ENCODE data around the gene NFS1. TPM values are rescaled to one million over a fixed set of nuclear protein-coding genes. Genes with fewer than 3 reads are reported as not detected.

Gene NFS1
- total RNA-seq, 2 experiments from 2014 or later = 41.3 to 56.2 TPM

DNA sequence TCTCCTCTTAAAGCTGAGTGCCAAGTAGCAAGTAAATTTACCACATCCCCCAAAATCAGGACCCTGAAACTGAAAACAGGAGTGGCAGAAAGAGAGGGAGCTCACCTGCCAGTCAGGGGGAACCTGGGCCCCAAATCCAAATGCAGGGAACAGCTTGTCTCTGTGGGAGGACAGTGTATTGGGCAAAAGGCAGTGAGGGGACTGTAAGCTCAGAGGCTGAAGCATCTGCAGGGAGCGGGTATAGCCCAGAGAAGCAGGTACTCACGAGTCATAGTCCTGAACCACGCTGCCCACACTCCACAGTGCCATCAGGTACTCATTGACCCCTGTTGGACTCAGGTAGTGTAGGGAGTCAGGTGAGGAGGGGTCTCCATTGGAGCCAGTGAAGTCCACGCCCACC is 68.5 kb downstream of the NFS1 start:
- Histone ChIP-seq H3K4me1 (ENCODE audit: insufficient read depth, low read length, poor library complexity, severe bottlenecking) (no peaks in the 10 kb centered on the region), H3K9me2 (ENCODE audit: insufficient read depth, low read length) (no peaks in the 10 kb centered on the region), H3K36me3 (ENCODE audit: insufficient read depth, low read length) (peaks cover 64% of the 10 kb centered on the region), H3K27ac (ENCODE audit: low read depth, low read length, poor library complexity, severe bottlenecking) (no peak overlapping the region), H3K79me2 (ENCODE audit: insufficient read depth, low read depth, low read length) (no peaks in the 10 kb centered on the region), H2AFZ (ENCODE audit: low read length) (no peak overlapping the region), H3K9me3 (ENCODE audit: low read length) (no peaks in the 10 kb centered on the region), H3K4me2 (ENCODE audit: low read length) (no peak overlapping the region), H3K4me3 (ENCODE audit: low read depth, low read length, poor library complexity, severe bottlenecking) (no peak overlapping the region), H4K20me1 (ENCODE audit: insufficient read depth, low read length) (no peaks in the 10 kb centered on the region)
- no TSS peak for BruUV-seq (replicated peaks)
- ChIA-PET CTCF (ENCODE audit: unreplicated experiment) (interaction anchor here (1.5 kb wide), 1 partner anchor 13 kb away, joined by 3 read pairs; no protein-coding TSS in a partner anchor), POLR2A (interaction anchor here (0.8 kb wide), 1 partner anchor 62 kb away, joined by 3 read pairs; no protein-coding TSS in a partner anchor)
- TF ChIP-seq, protein P1, sequence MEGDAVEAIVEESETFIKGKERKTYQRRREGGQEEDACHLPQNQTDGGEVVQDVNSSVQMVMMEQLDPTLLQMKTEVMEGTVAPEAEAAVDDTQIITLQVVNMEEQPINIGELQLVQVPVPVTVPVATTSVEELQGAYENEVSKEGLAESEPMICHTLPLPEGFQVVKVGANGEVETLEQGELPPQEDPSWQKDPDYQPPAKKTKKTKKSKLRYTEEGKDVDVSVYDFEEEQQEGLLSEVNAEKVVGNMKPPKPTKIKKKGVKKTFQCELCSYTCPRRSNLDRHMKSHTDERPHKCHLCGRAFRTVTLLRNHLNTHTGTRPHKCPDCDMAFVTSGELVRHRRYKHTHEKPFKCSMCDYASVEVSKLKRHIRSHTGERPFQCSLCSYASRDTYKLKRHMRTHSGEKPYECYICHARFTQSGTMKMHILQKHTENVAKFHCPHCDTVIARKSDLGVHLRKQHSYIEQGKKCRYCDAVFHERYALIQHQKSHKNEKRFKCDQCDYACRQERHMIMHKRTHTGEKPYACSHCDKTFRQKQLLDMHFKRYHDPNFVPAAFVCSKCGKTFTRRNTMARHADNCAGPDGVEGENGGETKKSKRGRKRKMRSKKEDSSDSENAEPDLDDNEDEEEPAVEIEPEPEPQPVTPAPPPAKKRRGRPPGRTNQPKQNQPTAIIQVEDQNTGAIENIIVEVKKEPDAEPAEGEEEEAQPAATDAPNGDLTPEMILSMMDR (conservative IDR thresholded peaks at IDR 0.05; ENCODE audit: low read length) = no peak
- no peak for TF ChIP-seq EZH2phosphoT487 (IDR thresholded peaks at IDR 0.05; ENCODE audit: borderline replicate concordance, low read depth, low read length)
- no peak for DNase-seq (ENCODE audit: low spot score)
- intact Hi-C loops (cut with micrococcal nuclease; ENCODE audit: unreplicated experiment) = no loop called here

DNA sequence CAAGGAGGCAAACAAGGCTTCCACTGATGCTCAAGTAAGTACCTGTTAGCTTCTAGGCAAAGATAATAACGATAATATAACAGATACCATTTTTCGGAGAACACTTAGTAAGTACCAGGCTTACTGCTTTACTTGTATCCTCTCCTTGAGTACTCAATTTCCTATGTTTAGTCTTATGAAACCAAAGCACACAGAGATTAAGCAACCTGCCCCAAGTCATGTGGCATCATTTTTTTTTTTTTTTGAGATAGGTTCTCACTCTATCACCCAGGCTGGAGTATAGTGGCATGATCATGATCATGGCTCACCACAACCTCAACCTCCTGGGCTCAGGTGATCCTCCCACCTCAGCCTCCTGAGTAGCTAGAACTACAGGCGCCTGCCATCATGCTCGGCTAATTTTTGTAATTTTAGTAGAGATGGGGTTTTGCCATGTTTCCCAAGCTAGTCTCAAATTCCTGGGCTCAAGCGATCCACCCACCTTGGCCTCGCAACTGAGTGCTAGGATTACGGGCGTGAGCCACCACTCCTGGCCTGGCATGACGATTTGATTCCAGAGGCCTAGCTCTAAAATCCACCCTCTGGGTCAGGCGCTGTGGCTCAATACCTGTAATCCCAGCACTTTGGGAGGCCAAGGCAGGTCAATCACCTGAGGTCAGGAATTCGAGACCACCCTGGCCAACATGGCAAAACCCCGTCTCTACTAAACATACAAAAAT is 69.6 kb downstream of the NFS1 start:
- Histone ChIP-seq H3K9me2 (ENCODE audit: insufficient read depth, low read length) (no peaks in the 10 kb centered on the region), H3K36me3 (ENCODE audit: insufficient read depth, low read length) (peaks cover 75% of the 10 kb centered on the region), H2AFZ (ENCODE audit: low read length) (no peak overlapping the region), H4K20me1 (ENCODE audit: insufficient read depth, low read length) (no peaks in the 10 kb centered on the region), H3K9me3 (ENCODE audit: low read length) (no peaks in the 10 kb centered on the region), H3K4me1 (ENCODE audit: insufficient read depth, low read length, poor library complexity, severe bottlenecking) (no peaks in the 10 kb centered on the region), H3K4me3 (ENCODE audit: low read depth, low read length, poor library complexity, severe bottlenecking) (no peak overlapping the region), H3K27ac (ENCODE audit: low read depth, low read length, poor library complexity, severe bottlenecking) (no peak overlapping the region), H3K79me2 (ENCODE audit: insufficient read depth, low read depth, low read length) (no peaks in the 10 kb centered on the region), H3K4me2 (ENCODE audit: low read length) (no peak overlapping the region)
- TF ChIP-seq EZH2phosphoT487 (IDR thresholded peaks at IDR 0.05; ENCODE audit: borderline replicate concordance, low read depth, low read length) = no peak
- TF ChIP-seq, protein P1 (conservative IDR thresholded peaks at IDR 0.05; ENCODE audit: low read length) = no peak
- no peak for DNase-seq (ENCODE audit: low spot score)
- CTCF ChIA-PET (ENCODE audit: unreplicated experiment) = no interaction called here
- intact Hi-C loops (cut with micrococcal nuclease; ENCODE audit: unreplicated experiment) = no loop called here
- no TSS peak for BruUV-seq (replicated peaks)
- POLR2A ChIA-PET = interaction anchor here (0.8 to 0.9 kb wide), 2 partner anchors 11 to 60 kb away, joined by 3 to 4 read pairs; no protein-coding TSS in a partner anchor

DNA sequence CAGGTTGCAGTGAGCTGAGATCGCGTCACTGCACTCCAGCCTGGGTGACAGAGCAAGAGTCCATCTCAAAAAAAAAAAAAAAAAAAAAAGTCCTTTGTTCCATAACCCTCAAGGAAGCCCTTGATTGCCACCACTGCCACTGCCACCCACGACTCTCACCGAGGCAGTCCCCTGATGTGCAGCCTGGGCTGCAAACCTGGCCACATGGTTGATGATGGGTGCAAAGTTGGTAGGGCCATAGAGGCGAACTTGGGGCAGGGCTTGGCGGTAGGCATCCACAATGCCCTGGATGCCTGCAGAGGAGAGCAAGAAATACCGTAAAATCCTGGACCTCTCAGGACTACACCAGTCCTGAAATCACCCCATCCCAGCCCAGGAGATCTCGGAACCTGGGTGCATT is 72.0 kb downstream of the NFS1 start:
- no peaks in the 10 kb centered on the region for H3K9me3 ChIP-seq (ENCODE audit: low read length)
- ChIA-PET CTCF (ENCODE audit: unreplicated experiment) (interaction anchor here (0.7 kb wide), 1 partner anchor 8 kb away, joined by 3 read pairs; no protein-coding TSS in a partner anchor), POLR2A (no interaction called here)
- no TSS peak for BruUV-seq (replicated peaks)
- H3K79me2 ChIP-seq (ENCODE audit: insufficient read depth, low read depth, low read length) = no peaks in the 10 kb centered on the region
- peaks cover 74% of the 10 kb centered on the region for H3K36me3 ChIP-seq (ENCODE audit: insufficient read depth, low read length)
- H3K4me3 ChIP-seq (ENCODE audit: low read depth, low read length, poor library complexity, severe bottlenecking) = no peak overlapping the region
- intact Hi-C loops (cut with micrococcal nuclease; ENCODE audit: unreplicated experiment) = no loop called here
- no peak for TF ChIP-seq EZH2phosphoT487 (IDR thresholded peaks at IDR 0.05; ENCODE audit: borderline replicate concordance, low read depth, low read length)
- TF ChIP-seq, protein P1 (conservative IDR thresholded peaks at IDR 0.05; ENCODE audit: low read length) = no peak
- no peaks in the 10 kb centered on the region for H3K9me2 ChIP-seq (ENCODE audit: insufficient read depth, low read length)
- no peaks in the 10 kb centered on the region for H4K20me1 ChIP-seq (ENCODE audit: insufficient read depth, low read length)
- H2AFZ ChIP-seq (ENCODE audit: low read length) = no peak overlapping the region
- H3K27ac ChIP-seq (ENCODE audit: low read depth, low read length, poor library complexity, severe bottlenecking) = no peak overlapping the region
- no peaks in the 10 kb centered on the region for H3K4me1 ChIP-seq (ENCODE audit: insufficient read depth, low read length, poor library complexity, severe bottlenecking)
- DNase-seq (ENCODE audit: low spot score) = no peak
- H3K4me2 ChIP-seq (ENCODE audit: low read length) = no peak overlapping the region

All from OCI-LY7 (cell line).